Gastroesophageal sphincter (tissue), 4 donors: Measurements from ENCODE around the gene SYTL3. TPM values are rescaled to one million over a fixed set of nuclear protein-coding genes. Genes with fewer than 3 reads are reported as not detected.
"Not testable (repeated sequence)": the region's sequence is repeated elsewhere in the genome, so short reads cannot be mapped to it uniquely, and the experiment has no call there.

Experiments used
- ATAC-seq: fragments of 150-250 bp; one replicate; pipeline ENCODE4 v1.9.1; 2016; ENCODE audit warnings: mild to moderate bottlenecking, moderate library complexity
- H3K27ac ChIP-seq, 4 donors: fragments of 200-600 bp; sonication (generic) in 3 of 4; 1 replicate in 3 of 4; 2 replicates in 1 of 4; pipeline ENCODE4 v1.5.1; 2016 to 2019
- H3K27me3 ChIP-seq: fragments of 200-600 bp; sonication (generic); one replicate; pipeline ENCODE4 v1.5.1; 2019
- H3K36me3 ChIP-seq, 2 donors: fragments of 200-600 bp; sonication (generic); one replicate each; pipeline ENCODE4 v1.5.1; 2019; ENCODE audit warnings: control low read depth in 1 of 2
- H3K4me1 ChIP-seq, 3 donors: fragments of 200-600 bp; sonication (generic); 1 replicate in 2 of 3; 2 replicates in 1 of 3; pipeline ENCODE4 v1.5.1; 2016 to 2019; ENCODE audit warnings: control low read depth in 2 of 3
- H3K4me3 ChIP-seq, 2 donors: fragments of 200-600 bp; sonication (generic); one replicate each; pipeline ENCODE4 v1.5.1; 2019; ENCODE audit warnings: mild to moderate bottlenecking in 1 of 2, moderate library complexity in 1 of 2
- H3K9me3 ChIP-seq, 3 donors: fragments of 200-600 bp; sonication (generic); one replicate each; pipeline ENCODE4 v1.5.1; 2017 to 2019; ENCODE audit warnings: control low read depth in 2 of 3
- EP300 ChIP-seq: sonication (generic); formaldehyde crosslinking; IDR thresholded peaks from one replicate; pipeline ENCODE4 v1.6.1; 2017; ENCODE audit warnings: antibody characterized with exemption, mild to moderate bottlenecking
- POLR2A ChIP-seq, 2 donors: fragments of 450-650 bp; IDR thresholded peaks; one replicate each; pipeline ENCODE4 v1.6.1; 2017; ENCODE audit warnings: antibody characterized with exemption in 2 of 2, mild to moderate bottlenecking in 2 of 2, moderate library complexity in 1 of 2
- POLR2AphosphoS5 ChIP-seq: sonication (generic); formaldehyde crosslinking; IDR thresholded peaks from one replicate; pipeline ENCODE4 v1.6.1; 2017; ENCODE audit warnings: antibody characterized with exemption
- WGBS, 2 donors: methylation state at CpG; one replicate each; pipeline ENCODE4 v1.1.5; 2018; ENCODE audit warnings: low coverage in 1 of 2; 5-methylcytosine and 5-hydroxymethylcytosine counted together
- total RNA-seq, 4 donors: library from RNA; depleted of rRNA; stranded (reverse); fragments of >200 nt; gene quantifications; one replicate each; pipeline ENCODE4 v1.1.0, GENCODE V29; 2016
- TF ChIP-seq, protein P1 (sequence below), 4 experiments: fragments of 200-600 bp in 2 of 4; fragments of 450-650 bp in 2 of 4; sonication (generic) in 1 of 4; IDR thresholded peaks; one replicate each; pipeline ENCODE4 v1.5.1; 2017 to 2019; ENCODE audit warnings: antibody characterized with exemption in 4 of 4, mild to moderate bottlenecking in 2 of 4, moderate library complexity in 2 of 4

Gene SYTL3
- total RNA-seq, 4 donors from 2014 or later, result 1.9 to 5.9 (median 4.5) TPM

DNA sequence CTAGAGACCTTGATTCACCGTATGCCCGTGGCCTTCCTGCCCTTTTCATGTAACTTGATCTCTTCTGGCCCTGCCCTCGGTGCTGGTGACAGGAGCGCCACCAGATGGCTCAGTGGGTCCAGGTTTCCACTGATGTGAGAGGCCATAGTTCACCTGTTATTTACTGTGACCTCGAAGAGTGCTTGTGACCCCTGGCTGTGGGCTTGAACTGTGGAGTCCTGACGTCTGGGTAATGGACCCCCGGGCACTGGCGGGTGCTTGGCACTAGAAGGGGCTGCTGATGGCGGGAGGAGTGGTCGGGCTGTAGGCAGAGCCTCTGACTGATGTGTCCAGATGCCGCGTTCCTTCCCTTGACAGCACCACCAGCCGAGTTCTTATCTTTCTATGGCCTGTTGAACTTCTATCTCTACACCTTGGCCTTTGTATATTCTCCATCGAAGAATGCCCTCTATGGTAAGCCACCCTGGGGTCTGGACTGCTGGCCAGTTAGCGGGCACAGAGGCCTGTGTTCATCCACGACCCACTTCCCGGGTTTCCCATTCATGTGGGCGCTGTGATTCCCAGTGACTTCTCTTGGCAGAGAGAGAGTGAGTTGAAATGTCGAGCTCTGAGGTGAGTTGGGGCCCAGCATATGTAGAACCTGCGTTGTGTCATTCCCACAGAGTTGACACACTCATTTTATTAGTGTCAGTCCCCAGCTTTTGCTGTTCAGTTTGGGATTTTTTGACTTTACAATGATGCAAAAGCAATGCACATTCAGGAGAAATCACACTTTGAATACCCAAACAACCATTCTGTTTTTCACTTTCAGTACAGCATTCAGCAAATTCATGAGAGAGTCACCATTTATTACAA, 20.3 kb upstream of the SYTL3 start:
- 76 to 78% methylated on average over 13 of the region's 20 CpGs for WGBS, 2 donors
- Histone ChIP-seq H3K9me3 (no peaks in the 10 kb centered on the region), H3K27me3 (no peaks in the 10 kb centered on the region), H3K36me3 (peaks cover 0 to 76% of the 10 kb centered on the region in 2 donors), H3K4me3 (no peak overlapping the region), H3K4me1 (peaks cover 0 to 20% (median 16%) of the 10 kb centered on the region in 3 donors), H3K27ac (no peak overlapping the region)
- TF ChIP-seq POLR2AphosphoS5 (no peak), EP300 (no peak), POLR2A (IDR thresholded peaks at IDR 0.05) (no peak)
- ATAC-seq, result no peak

DNA sequence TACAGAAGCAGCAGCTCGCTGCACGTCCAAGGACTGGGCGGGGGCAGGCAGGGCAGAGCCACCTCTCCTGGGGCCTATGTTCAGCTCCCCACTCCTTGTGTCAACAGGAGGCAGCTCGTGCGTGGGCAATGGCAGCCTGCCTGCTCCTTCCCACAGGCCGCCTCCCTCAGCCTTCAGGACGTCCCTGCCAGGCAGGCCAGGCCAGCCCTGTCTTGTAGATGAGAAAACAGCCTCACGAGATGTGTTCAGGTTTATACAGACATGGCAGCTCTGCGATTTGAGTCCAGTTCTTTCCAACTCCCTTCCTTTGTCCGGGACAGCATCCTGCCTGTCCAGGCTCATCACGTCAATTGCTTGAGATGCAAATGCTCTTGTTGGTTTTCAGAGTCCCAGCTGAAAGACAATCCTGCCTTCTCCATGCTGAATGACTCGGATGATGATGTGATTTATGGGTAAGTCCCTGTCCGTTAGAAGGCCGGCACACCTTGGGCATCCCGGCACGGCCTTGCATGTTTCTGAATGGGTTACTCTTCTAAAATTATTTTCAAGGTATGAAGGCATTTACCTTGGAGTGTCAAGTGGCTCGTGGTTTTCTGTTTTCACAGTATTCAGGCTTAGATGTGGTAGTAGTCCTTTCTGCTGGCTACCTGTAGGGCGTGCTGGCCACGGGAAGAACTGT, 18.8 kb upstream of the SYTL3 start:
- WGBS, 2 donors, result 47 to 61% methylated on average over 5 to 14 of the region's 19 CpGs
- Histone ChIP-seq H3K27ac (peak overlapping the region in 3 of 4 donors; percentile 73 to 77 (median 75)), H3K36me3 (peaks cover 0 to 75% of the 10 kb centered on the region in 2 donors), H3K4me3 (no peak overlapping the region), H3K4me1 (peaks cover 0 to 20% (median 16%) of the 10 kb centered on the region in 3 donors), H3K9me3 (no peaks in the 10 kb centered on the region), H3K27me3 (no peaks in the 10 kb centered on the region)
- TF ChIP-seq EP300 (no peak), POLR2AphosphoS5 (peak; percentile 23)
- ATAC-seq, result peak; percentile 61

DNA sequence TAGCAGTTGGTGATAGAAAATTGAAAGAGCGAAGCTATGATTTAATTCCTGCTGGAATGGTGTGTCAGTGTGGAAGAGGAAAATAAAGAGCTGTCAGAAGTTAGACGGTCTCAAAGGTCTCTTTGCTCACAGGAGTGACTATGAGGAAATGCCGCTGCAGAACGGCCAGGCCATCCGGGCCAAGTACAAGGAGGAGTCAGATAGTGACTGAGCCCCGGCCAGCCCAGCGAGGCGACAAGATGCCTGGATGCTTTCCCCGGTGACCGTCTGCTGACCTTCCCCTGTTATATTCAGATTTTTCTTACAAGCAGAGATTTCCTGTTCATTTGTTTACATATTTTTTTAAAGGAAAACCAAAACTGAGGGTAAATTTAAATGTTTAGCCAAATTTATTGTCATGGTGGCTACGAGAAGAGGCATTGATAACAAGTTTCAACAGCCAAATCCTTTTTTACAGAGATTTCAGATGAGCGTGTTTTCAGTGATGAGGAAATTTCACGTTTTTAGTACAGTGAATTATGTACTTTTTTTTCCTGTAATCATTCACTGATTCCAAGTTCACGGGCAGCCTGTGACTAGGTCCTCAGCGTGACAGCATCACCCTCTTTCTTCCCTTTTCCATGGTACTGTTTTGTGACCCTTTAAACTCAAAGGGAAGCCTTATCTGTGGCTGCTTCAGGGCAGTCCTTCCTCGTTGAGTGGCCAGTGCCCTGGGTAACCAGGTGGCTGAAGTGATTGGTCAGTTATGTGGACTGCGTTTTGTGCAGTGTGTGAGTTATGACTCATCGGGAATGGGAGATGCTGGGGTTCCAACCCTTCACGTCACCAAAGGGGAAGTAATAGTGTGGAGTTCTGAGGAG, 17.9 kb upstream of the SYTL3 start:
- 24 to 73% methylated on average over 8 to 18 of the region's 19 CpGs for WGBS, 2 donors
- Histone ChIP-seq H3K27ac (peak overlapping the region in 3 of 4 donors; percentile 73 to 77 (median 75)), H3K4me1 (peaks cover 0 to 20% (median 16%) of the 10 kb centered on the region in 3 donors), H3K9me3 (no peaks in the 10 kb centered on the region), H3K4me3 (no peak overlapping the region), H3K36me3 (peaks cover 0 to 75% of the 10 kb centered on the region in 2 donors), H3K27me3 (no peaks in the 10 kb centered on the region)
- peak; percentile 81 for ATAC-seq
- TF ChIP-seq, protein P1, sequence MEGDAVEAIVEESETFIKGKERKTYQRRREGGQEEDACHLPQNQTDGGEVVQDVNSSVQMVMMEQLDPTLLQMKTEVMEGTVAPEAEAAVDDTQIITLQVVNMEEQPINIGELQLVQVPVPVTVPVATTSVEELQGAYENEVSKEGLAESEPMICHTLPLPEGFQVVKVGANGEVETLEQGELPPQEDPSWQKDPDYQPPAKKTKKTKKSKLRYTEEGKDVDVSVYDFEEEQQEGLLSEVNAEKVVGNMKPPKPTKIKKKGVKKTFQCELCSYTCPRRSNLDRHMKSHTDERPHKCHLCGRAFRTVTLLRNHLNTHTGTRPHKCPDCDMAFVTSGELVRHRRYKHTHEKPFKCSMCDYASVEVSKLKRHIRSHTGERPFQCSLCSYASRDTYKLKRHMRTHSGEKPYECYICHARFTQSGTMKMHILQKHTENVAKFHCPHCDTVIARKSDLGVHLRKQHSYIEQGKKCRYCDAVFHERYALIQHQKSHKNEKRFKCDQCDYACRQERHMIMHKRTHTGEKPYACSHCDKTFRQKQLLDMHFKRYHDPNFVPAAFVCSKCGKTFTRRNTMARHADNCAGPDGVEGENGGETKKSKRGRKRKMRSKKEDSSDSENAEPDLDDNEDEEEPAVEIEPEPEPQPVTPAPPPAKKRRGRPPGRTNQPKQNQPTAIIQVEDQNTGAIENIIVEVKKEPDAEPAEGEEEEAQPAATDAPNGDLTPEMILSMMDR (IDR thresholded peaks at IDR 0.05), result no peak
- peak; percentile 21 for TF ChIP-seq POLR2AphosphoS5

DNA sequence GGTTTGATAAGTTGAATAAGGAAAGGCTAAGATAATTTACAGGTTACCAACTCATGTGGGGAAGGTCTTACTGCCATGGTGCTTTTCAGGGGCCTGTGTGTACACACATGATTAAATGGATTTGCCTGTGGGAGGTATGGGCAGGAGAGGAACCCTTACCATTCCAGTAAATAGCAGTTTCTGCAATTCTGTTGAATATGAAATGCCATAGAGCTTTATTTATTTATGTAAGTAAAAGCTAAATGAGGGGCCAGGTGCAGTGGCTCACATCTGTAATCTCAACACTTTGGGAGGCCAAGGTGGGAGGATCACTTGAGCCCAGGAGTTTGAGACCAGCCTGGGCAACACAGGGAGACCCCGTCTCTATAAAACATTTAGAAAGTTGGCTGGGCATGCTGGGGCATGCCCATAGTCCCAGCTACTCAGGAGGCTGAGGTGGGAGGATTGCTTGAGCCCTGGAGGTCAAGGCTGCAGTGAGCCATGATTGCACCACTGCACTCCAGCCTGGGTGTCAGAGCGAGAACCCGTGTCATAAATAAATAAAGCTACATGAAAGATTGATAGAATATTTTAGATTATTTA, 17.2 kb upstream of the SYTL3 start:
- ATAC-seq, H3K9me3 ChIP-seq, H3K4me3 ChIP-seq, H3K27me3 ChIP-seq: not testable (repeated sequence)
- 90 to 92% methylated on average over 3 of the region's 3 CpGs for WGBS, 2 donors
- Histone ChIP-seq H3K36me3 (peaks cover 0 to 75% of the 10 kb centered on the region in 2 donors), H3K4me1 (peaks cover 0 to 20% (median 16%) of the 10 kb centered on the region in 3 donors), H3K27ac (peak overlapping the region in 3 of 4 donors; percentile 73 to 77 (median 75))

DNA sequence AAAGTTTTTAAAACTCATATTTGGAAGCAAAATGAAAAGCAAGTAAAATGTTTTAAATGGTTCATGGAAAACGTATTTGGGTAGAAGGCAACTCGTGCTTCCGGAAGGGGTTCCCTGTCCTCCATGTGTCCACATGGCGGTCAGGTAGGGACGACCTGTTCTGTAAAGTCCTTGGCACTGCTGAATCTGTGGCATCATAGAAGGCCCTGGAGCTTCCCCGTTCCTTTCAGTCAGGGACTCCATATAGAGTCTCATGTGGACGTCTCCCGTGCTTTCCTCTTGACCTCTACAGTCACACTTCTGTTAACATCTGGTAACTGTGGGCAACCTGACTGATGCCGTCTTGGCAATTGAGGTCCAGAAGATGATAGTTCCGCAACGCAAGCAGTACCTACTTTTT, 16.7 kb upstream of the SYTL3 start:
- WGBS, 2 donors, result 88 to 92% methylated on average over 4 to 11 of the region's 11 CpGs
- H3K36me3 ChIP-seq, result peaks cover 0 to 72% of the 10 kb centered on the region in 2 donors

More for the DNA sequence above, 16.7 kb upstream of the SYTL3 start:
- H3K27me3 ChIP-seq, result no peaks in the 10 kb centered on the region
- H3K27ac ChIP-seq, result peak overlapping the region in 2 of 4 donors; percentile 73 to 75
- ATAC-seq, result no peak
- H3K4me1 ChIP-seq, result peaks cover 0 to 21% (median 16%) of the 10 kb centered on the region in 3 donors
- H3K4me3 ChIP-seq, result no peak overlapping the region
- H3K9me3 ChIP-seq, result no peaks in the 10 kb centered on the region
- TF ChIP-seq, protein P1 (IDR thresholded peaks at IDR 0.05), result no peak
- no peak for TF ChIP-seq POLR2A (IDR thresholded peaks at IDR 0.05)
- no peak for TF ChIP-seq POLR2AphosphoS5
- no peak for TF ChIP-seq EP300
